Measurements from ENCODE around the gene ZNF830.

DNA sequence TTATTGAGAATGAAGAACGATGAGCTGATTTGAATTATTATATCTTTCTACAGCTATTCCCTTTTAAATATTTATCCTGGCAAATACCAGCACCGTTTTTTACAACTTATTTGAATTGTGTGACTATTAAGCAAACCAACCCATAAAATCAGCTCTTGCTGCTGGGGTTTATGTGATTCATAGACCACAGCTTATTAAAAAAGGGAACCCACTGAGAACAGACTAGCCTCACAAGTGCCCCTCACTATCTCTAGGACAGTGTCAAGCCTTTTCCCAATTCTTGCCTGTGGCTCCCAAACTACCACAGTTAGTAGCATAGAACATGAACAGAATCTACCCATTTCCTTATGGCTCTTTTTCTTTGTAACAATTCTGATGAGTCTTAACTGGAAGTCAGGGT lies 12.8 kb downstream of the ZNF830 start:
- TF ChIP-seq ZFP3 (CRISPR knock-in tag; IDR thresholded peaks at IDR 0.05) (no peak), TCF4 (CRISPR knock-in tag; IDR thresholded peaks at IDR 0.05; ENCODE audit: borderline replicate concordance) (no peak), SNAI2 (CRISPR knock-in tag; IDR thresholded peaks at IDR 0.05) (no peak), PPARA (CRISPR knock-in tag; IDR thresholded peaks at IDR 0.05; ENCODE audit: borderline replicate concordance) (no peak), ARNTL (CRISPR knock-in tag; IDR thresholded peaks at IDR 0.05; ENCODE audit: borderline replicate concordance, low read depth) (no peak)
- TF ChIP-seq, protein P1, sequence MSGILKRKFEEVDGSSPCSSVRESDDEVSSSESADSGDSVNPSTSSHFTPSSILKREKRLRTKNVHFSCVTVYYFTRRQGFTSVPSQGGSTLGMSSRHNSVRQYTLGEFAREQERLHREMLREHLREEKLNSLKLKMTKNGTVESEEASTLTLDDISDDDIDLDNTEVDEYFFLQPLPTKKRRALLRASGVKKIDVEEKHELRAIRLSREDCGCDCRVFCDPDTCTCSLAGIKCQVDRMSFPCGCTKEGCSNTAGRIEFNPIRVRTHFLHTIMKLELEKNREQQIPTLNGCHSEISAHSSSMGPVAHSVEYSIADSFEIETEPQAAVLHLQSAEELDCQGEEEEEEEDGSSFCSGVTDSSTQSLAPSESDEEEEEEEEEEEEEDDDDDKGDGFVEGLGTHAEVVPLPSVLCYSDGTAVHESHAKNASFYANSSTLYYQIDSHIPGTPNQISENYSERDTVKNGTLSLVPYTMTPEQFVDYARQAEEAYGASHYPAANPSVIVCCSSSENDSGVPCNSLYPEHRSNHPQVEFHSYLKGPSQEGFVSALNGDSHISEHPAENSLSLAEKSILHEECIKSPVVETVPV (CRISPR knock-in tag; IDR thresholded peaks at IDR 0.05), result no peak
- TF ChIP-seq, protein P2, sequence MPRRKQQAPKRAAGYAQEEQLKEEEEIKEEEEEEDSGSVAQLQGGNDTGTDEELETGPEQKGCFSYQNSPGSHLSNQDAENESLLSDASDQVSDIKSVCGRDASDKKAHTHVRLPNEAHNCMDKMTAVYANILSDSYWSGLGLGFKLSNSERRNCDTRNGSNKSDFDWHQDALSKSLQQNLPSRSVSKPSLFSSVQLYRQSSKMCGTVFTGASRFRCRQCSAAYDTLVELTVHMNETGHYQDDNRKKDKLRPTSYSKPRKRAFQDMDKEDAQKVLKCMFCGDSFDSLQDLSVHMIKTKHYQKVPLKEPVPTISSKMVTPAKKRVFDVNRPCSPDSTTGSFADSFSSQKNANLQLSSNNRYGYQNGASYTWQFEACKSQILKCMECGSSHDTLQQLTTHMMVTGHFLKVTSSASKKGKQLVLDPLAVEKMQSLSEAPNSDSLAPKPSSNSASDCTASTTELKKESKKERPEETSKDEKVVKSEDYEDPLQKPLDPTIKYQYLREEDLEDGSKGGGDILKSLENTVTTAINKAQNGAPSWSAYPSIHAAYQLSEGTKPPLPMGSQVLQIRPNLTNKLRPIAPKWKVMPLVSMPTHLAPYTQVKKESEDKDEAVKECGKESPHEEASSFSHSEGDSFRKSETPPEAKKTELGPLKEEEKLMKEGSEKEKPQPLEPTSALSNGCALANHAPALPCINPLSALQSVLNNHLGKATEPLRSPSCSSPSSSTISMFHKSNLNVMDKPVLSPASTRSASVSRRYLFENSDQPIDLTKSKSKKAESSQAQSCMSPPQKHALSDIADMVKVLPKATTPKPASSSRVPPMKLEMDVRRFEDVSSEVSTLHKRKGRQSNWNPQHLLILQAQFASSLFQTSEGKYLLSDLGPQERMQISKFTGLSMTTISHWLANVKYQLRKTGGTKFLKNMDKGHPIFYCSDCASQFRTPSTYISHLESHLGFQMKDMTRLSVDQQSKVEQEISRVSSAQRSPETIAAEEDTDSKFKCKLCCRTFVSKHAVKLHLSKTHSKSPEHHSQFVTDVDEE (CRISPR knock-in tag; IDR thresholded peaks at IDR 0.05), result no peak
